K562 (cell line): ENCODE measurements around the gene FOXP4.

Source experiments
- POLR2A ChIP-seq: fragments of 450-650 bp; conservative IDR thresholded peaks from 2 replicates; pipeline ENCODE4 v1.6.1; 2016
- TCF7L2 ChIP-seq: fragments of 150-350 bp; IDR thresholded peaks from 2 replicates; pipeline ENCODE4 v1.6.1; 2016; ENCODE audit warnings: low read depth, mild to moderate bottlenecking, low read length, moderate library complexity

- TF ChIP-seq TCF7L2 (no peak), POLR2A (no peak)
Measured at GRCh38 chr6:41581381-41581991, 35.3 kb downstream of the FOXP4 start.
